Fibroblast of mammary gland (primary cell): ENCODE data around the gene GPR42.
"Not testable (repeated sequence)": the region's sequence is repeated elsewhere in the genome, so short reads cannot be mapped to it uniquely, and the experiment has no call there.

Experiments
- DNase-seq: peaks from one replicate; pipeline ENCODE4 v3.0.0-alpha.2; 2010; ENCODE audit warnings: low read depth
- H3K4me3 ChIP-seq: 2 replicates; pipeline ENCODE4 v1.5.1; 2011; ENCODE audit warnings: low read depth, mild to moderate bottlenecking, low read length, moderate library complexity; ENCODE audit not compliant: control insufficient read depth
- TF ChIP-seq, protein P1 (sequence below): conservative IDR thresholded peaks from 2 replicates; pipeline ENCODE4 v1.5.1; 2011; ENCODE audit warnings: low read depth, low read length, inconsistent platforms; ENCODE audit not compliant: control insufficient read depth, insufficient read depth

Gene GPR42

DNA sequence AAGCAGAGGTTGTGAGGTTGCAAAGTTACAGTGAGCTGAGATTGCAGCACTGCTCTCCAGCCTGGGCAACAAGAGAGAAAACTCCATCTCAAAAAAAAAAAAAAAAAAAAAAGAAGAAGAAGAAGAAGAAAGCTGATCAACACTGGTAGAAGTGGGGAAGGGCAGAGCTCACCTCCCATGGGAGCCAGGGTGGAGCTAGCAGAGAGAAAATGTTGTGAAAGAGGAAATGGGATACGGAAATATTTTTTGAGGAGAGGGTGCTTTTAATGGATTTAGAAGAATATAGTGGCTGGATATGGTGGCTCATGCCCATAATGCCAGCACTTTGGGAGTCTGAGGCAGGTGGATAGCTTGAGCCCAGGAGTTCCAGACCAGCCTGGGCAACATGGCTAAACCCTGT is 6.8 kb downstream of the GPR42 start:
- DNase-seq: no peak
- TF ChIP-seq, protein P1, sequence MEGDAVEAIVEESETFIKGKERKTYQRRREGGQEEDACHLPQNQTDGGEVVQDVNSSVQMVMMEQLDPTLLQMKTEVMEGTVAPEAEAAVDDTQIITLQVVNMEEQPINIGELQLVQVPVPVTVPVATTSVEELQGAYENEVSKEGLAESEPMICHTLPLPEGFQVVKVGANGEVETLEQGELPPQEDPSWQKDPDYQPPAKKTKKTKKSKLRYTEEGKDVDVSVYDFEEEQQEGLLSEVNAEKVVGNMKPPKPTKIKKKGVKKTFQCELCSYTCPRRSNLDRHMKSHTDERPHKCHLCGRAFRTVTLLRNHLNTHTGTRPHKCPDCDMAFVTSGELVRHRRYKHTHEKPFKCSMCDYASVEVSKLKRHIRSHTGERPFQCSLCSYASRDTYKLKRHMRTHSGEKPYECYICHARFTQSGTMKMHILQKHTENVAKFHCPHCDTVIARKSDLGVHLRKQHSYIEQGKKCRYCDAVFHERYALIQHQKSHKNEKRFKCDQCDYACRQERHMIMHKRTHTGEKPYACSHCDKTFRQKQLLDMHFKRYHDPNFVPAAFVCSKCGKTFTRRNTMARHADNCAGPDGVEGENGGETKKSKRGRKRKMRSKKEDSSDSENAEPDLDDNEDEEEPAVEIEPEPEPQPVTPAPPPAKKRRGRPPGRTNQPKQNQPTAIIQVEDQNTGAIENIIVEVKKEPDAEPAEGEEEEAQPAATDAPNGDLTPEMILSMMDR: no peak

GRCh38 chr19:35378356-35378755 is 7.5 kb downstream of the GPR42 start:
- H3K4me3 ChIP-seq: no peak overlapping the region
- TF ChIP-seq, protein P1: no peak
- DNase-seq: no peak

More for the DNA sequence above, 6.8 kb downstream of the GPR42 start:
- H3K4me3 ChIP-seq: no peak overlapping the region

DNA sequence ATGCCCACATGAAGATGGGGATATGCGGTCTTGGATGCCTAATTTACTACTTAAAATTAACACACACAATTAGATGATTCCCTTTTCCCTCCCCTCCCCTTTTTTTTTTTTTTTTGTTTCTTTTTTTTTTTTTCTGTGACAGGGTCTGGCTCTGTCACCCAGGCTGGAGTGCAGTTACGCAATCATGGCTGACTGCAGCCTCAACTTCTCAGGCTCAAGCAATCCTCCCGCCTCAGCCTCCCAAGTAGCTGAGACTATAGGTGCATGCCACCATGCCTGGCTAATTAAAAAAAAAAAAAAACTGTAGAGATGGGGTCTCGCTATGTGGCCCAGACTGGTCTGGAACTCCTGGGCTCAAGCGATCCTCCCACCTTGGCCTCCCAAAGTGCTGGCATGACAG is 8.7 kb downstream of the GPR42 start:
- not testable (repeated sequence) for H3K4me3 ChIP-seq

GRCh38 chr19:35379992-35380391 is 9.1 kb downstream of the GPR42 start:
- no peak overlapping the region for H3K4me3 ChIP-seq
- TF ChIP-seq, protein P1: no peak
- no peak for DNase-seq

More for the DNA sequence above, 8.7 kb downstream of the GPR42 start:
- not testable (repeated sequence) for DNase-seq

GRCh38 chr19:35380450-35381124 is 9.7 kb downstream of the GPR42 start:
- no peak overlapping the region for H3K4me3 ChIP-seq
- TF ChIP-seq, protein P1: no peak
- no peak for DNase-seq

GRCh38 chr19:35381318-35381717 is 10.4 kb downstream of the GPR42 start:
- DNase-seq: no peak
- H3K4me3 ChIP-seq: no peak overlapping the region
- TF ChIP-seq, protein P1: no peak

DNA sequence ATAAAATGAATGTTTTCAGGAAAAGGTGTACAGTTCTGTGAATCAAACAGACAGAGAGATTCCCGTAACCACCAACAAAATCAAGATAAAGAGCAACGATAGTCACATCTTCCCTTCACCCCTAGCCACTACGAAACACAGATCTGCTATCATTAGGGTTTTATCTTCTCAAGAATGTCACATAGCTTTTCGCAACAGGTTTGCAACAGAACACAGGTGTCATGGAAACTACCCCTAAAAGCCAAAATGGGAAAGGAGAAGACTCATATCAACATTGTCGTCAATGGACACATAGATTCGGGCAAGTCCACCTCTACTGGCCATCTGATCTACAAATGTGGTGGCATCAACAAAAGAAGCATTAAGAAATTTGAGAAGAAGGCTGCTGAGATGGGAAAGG is 11.1 kb downstream of the GPR42 start:
- H3K4me3 ChIP-seq: no peak overlapping the region
- TF ChIP-seq, protein P1: no peak
- DNase-seq: no peak
